Mammary epithelial cell (primary cell): ENCODE measurements around the gene FAR1.

Experiments used
- CTCF ChIP-seq, 2 donors: IDR thresholded peaks in 1 of 2; conservative IDR thresholded peaks in 1 of 2; 2 replicates each; pipeline ENCODE4 v1.5.1; 2011 to 2012; ENCODE audit warnings: inconsistent platforms in 2 of 2, low read length in 2 of 2, mild to moderate bottlenecking in 2 of 2, control low read depth in 1 of 2, low read depth in 1 of 2; ENCODE audit not compliant: insufficient read depth in 1 of 2; ENCODE audit errors: extremely low read depth in 1 of 2
- EZH2 ChIP-seq: IDR thresholded peaks from 2 replicates; pipeline ENCODE4 v1.6.1; 2012; ENCODE audit warnings: low read length, inconsistent platforms, borderline replicate concordance

- TF ChIP-seq CTCF (conservative IDR thresholded peaks at IDR 0.05 in 1 of 2, IDR thresholded peaks at IDR 0.05 in 1 of 2; ENCODE audit: extremely low read depth in 1 of 2, insufficient read depth in 1 of 2, low read depth in 1 of 2, low read length in 2 of 2) (no peak), EZH2 (no peak)
These were observed 31.1 kb upstream of the FAR1 start for GRCh38 chr11:13637125-13638069.
